Measurements from ENCODE around the gene NDFIP1. TPM values are rescaled to one million over a fixed set of nuclear protein-coding genes. Genes with fewer than 3 reads are reported as not detected.

Gene NDFIP1
- total RNA-seq, 1 experiment from 2014 or later: 37.8 TPM

GRCh38 chr5:142183561-142183960 lies 75.0 kb downstream of the NDFIP1 start:
- RAD21 ChIA-PET (ENCODE audit: low non-redundant PET in 1 of 2, low total read pairs in 2 of 2, uncharacterized antibody in 2 of 2, unreplicated experiment in 2 of 2): no interaction called here
- ATAC-seq: no peak
- H3K9me3 ChIP-seq (ENCODE audit: control insufficient read depth in 1 of 2, insufficient read depth in 1 of 2, low read depth in 1 of 2, low read length in 2 of 2): no peaks in the 10 kb centered on the region
- CTCF ChIA-PET: no interaction called here
- no peaks in the 10 kb centered on the region for H3K36me3 ChIP-seq (ENCODE audit: control insufficient read depth in 1 of 2, insufficient read depth in 2 of 2, low read length in 2 of 2)
- H2AFZ ChIP-seq (ENCODE audit: low read depth, low read length, poor library complexity, severe bottlenecking): no peak overlapping the region
- intact Hi-C loops (cut with micrococcal nuclease): no loop called here
- no peak overlapping the region for H3K9ac ChIP-seq (ENCODE audit: low read length)
- no peak overlapping the region for H3K4me3 ChIP-seq (replicated peaks in 1 of 2; ENCODE audit: low read depth in 1 of 2, low read length in 2 of 2)
- H3K79me2 ChIP-seq (ENCODE audit: insufficient read depth, low read length): no peaks in the 10 kb centered on the region
- TF ChIP-seq POLR2AphosphoS5 (IDR thresholded peaks at IDR 0.05; ENCODE audit: low read depth, low read length): no peak
- no peak for TF ChIP-seq FOSL1 (IDR thresholded peaks at IDR 0.05; ENCODE audit: low read depth)
- TF ChIP-seq SIN3A (IDR thresholded peaks at IDR 0.05; ENCODE audit: low read depth): no peak
- no peak for TF ChIP-seq SRF (IDR thresholded peaks at IDR 0.05; ENCODE audit: low read depth)
- TF ChIP-seq JUND (IDR thresholded peaks at IDR 0.05): no peak
- no peak for TF ChIP-seq RAD21 (IDR thresholded peaks at IDR 0.05; ENCODE audit: low read depth)
- TF ChIP-seq CEBPB (IDR thresholded peaks at IDR 0.05; ENCODE audit: low read depth): no peak
- no peak for TF ChIP-seq EZH2phosphoT487 (IDR thresholded peaks at IDR 0.05; ENCODE audit: borderline replicate concordance)
- TF ChIP-seq CTCF (IDR thresholded peaks at IDR 0.05 in 2 of 3, conservative IDR thresholded peaks at IDR 0.05 in 1 of 3; ENCODE audit: borderline replicate concordance in 1 of 3, insufficient read depth in 1 of 3, low read depth in 2 of 3, low read length in 2 of 3): no peak
- H3K27ac ChIP-seq (ENCODE audit: low read depth, low read length): no peak overlapping the region
- H3K9me2 ChIP-seq (ENCODE audit: insufficient read depth): no peaks in the 10 kb centered on the region
- no peak for DNase-seq (ENCODE audit: low read depth, low spot score)
- H3K4me2 ChIP-seq (ENCODE audit: low read length): no peak overlapping the region
- no peaks in the 10 kb centered on the region for H3K27me3 ChIP-seq (ENCODE audit: insufficient read depth, low read length)
- POLR2A ChIA-PET: no interaction called here
- BruUV-seq (replicated peaks): no TSS peak
- no peaks in the 10 kb centered on the region for H4K20me1 ChIP-seq (ENCODE audit: insufficient read depth)
- H3K4me1 ChIP-seq (ENCODE audit: control insufficient read depth in 1 of 2, insufficient read depth in 2 of 2, low read length in 2 of 2): no peaks in the 10 kb centered on the region; a peak in 1 of 4 replicates

DNA sequence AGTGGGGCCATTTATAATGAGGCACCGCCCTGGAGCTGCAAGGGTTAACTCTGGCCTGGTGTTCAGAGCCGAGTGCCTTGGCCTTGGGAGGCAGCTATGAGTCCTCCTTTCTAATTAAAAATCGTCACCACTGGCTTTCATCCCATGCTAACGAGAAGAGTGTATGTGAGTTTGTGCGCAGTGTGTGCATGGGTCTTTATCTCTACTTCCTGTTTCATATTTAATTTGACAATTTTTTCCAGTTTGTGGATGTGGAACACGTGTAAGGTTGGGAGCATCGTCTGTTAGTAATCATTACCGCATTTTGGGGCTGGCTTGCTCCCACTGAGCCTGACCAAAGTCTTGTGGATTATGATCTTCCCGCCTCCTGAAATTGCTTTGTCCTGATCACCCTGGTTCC lies 76.4 kb downstream of the NDFIP1 start:
- RAD21 ChIA-PET (ENCODE audit: low non-redundant PET in 1 of 2, low total read pairs in 2 of 2, uncharacterized antibody in 2 of 2, unreplicated experiment in 2 of 2): no interaction called here
- BruUV-seq (replicated peaks): no TSS peak
- Histone ChIP-seq H2AFZ (ENCODE audit: low read depth, low read length, poor library complexity, severe bottlenecking) (no peak overlapping the region), H3K27ac (ENCODE audit: low read depth, low read length) (no peak overlapping the region), H4K20me1 (ENCODE audit: insufficient read depth) (no peaks in the 10 kb centered on the region), H3K9me3 (ENCODE audit: control insufficient read depth in 1 of 2, insufficient read depth in 1 of 2, low read depth in 1 of 2, low read length in 2 of 2) (no peaks in the 10 kb centered on the region), H3K4me2 (ENCODE audit: low read length) (no peak overlapping the region), H3K4me3 (replicated peaks in 1 of 2; ENCODE audit: low read depth in 1 of 2, low read length in 2 of 2) (no peak overlapping the region), H3K79me2 (ENCODE audit: insufficient read depth, low read length) (no peaks in the 10 kb centered on the region), H3K9ac (ENCODE audit: low read length) (no peak overlapping the region), H3K36me3 (ENCODE audit: control insufficient read depth in 1 of 2, insufficient read depth in 2 of 2, low read length in 2 of 2) (no peaks in the 10 kb centered on the region), H3K4me1 (ENCODE audit: control insufficient read depth in 1 of 2, insufficient read depth in 2 of 2, low read length in 2 of 2) (no peaks in the 10 kb centered on the region), H3K9me2 (ENCODE audit: insufficient read depth) (no peaks in the 10 kb centered on the region), H3K27me3 (ENCODE audit: insufficient read depth, low read length) (no peaks in the 10 kb centered on the region)
- CTCF ChIA-PET: no interaction called here
- POLR2A ChIA-PET: no interaction called here
- intact Hi-C loops (cut with micrococcal nuclease): no loop called here
- ATAC-seq (no peak), DNase-seq (ENCODE audit: low read depth, low spot score) (no peak)
- TF ChIP-seq RAD21 (IDR thresholded peaks at IDR 0.05; ENCODE audit: low read depth) (no peak), TCF7L2 (IDR thresholded peaks at IDR 0.05; ENCODE audit: borderline replicate concordance, extremely low read depth, insufficient read depth, insufficient read length) (peak; percentile 27), ZFX (IDR thresholded peaks at IDR 0.05) (no peak), SIN3A (IDR thresholded peaks at IDR 0.05; ENCODE audit: low read depth) (no peak), ZBTB33 (IDR thresholded peaks at IDR 0.05; ENCODE audit: extremely low read depth, insufficient replicate concordance, low read length) (no peak)

Measured in HCT116 (cell line).